GM12891 (cell line): ENCODE measurements around the gene TRA2B.

ENCODE experiments used
- POLR2A ChIP-seq: IDR thresholded peaks from 2 replicates; pipeline ENCODE4 v1.6.1; 2011; ENCODE audit warnings: low read depth, low read length, control low read depth
- POLR2AphosphoS5 ChIP-seq: IDR thresholded peaks from 2 replicates; pipeline ENCODE4 v1.6.1; 2011; ENCODE audit warnings: low read depth, low read length, control low read depth
- POU2F2 ChIP-seq: IDR thresholded peaks from 2 replicates; pipeline ENCODE4 v1.6.1; 2011; ENCODE audit warnings: low read depth, mild to moderate bottlenecking, control low read depth, low read length, moderate library complexity
- SPI1 ChIP-seq: IDR thresholded peaks from 2 replicates; pipeline ENCODE4 v1.6.1; 2011; ENCODE audit warnings: low read depth, low read length, control low read depth
- TAF1 ChIP-seq: IDR thresholded peaks from 2 replicates; pipeline ENCODE4 v1.6.1; 2011; ENCODE audit warnings: low read depth, low read length, control low read depth

GRCh38 chr3:185976977-185977678 lies 39.3 kb upstream of the TRA2B start:
- TF ChIP-seq POLR2A (no peak), TAF1 (no peak), POU2F2 (no peak), POLR2AphosphoS5 (no peak), SPI1 (peak; percentile 67)
